Neuronal stem cell (in vitro differentiated cells): Measurements from ENCODE around the gene CA12.

Experiments
- DNase-seq: peaks from one replicate; pipeline ENCODE4 v3.0.0-alpha.2; 2013; ENCODE audit warnings: low spot score
- H2AFZ ChIP-seq: one replicate; pipeline ENCODE4 v1.6.1; 2013; ENCODE audit warnings: mild to moderate bottlenecking, low read length, inconsistent platforms
- H2AK5ac ChIP-seq: 2 replicates; pipeline ENCODE4 v1.6.1; 2013; ENCODE audit warnings: low read depth, mild to moderate bottlenecking, inconsistent platforms, low read length, moderate library complexity, mixed read lengths
- H2BK120ac ChIP-seq: 2 replicates; pipeline ENCODE4 v1.6.1; 2013; ENCODE audit warnings: low read depth, mild to moderate bottlenecking, inconsistent platforms, low read length, moderate library complexity, mixed read lengths
- H2BK12ac ChIP-seq: one replicate; pipeline ENCODE4 v1.6.1; 2013; ENCODE audit warnings: low read length, inconsistent platforms
- H2BK15ac ChIP-seq: 2 replicates; pipeline ENCODE4 v1.6.1; 2013; ENCODE audit warnings: mild to moderate bottlenecking, low read length, inconsistent platforms, mixed read lengths
- H2BK5ac ChIP-seq: one replicate; pipeline ENCODE4 v1.6.1; 2013; ENCODE audit warnings: inconsistent platforms, mild to moderate bottlenecking, low read length, moderate library complexity
- H3K14ac ChIP-seq: one replicate; pipeline ENCODE4 v1.6.1; 2013; ENCODE audit warnings: low read length, inconsistent platforms
- H3K18ac ChIP-seq: 2 replicates; pipeline ENCODE4 v1.6.1; 2013; ENCODE audit warnings: low read length, inconsistent platforms
- H3K23ac ChIP-seq: 2 replicates; pipeline ENCODE4 v1.6.1; 2013; ENCODE audit warnings: low read depth, mild to moderate bottlenecking, mixed read lengths, low read length, inconsistent platforms; ENCODE audit not compliant: poor library complexity
- H3K27ac ChIP-seq: replicated peaks from 3 replicates; pipeline ENCODE4 v1.5.1; 2013; ENCODE audit warnings: low read length, inconsistent platforms
- H3K27me3 ChIP-seq, 3 experiments: 2 replicates each; pipeline ENCODE4 v1.6.1; 2013; ENCODE audit warnings: low read length in 3 of 3, mild to moderate bottlenecking in 2 of 3, inconsistent platforms in 1 of 3, low read depth in 1 of 3, mixed read lengths in 1 of 3, moderate library complexity in 1 of 3; ENCODE audit not compliant: control insufficient read depth in 3 of 3, insufficient read depth in 3 of 3
- H3K36me3 ChIP-seq, 2 donors: replicated peaks in 1 of 2; 2 replicates each; pipeline ENCODE4 v1.6.1; 2013; ENCODE audit warnings: low read length in 2 of 2; ENCODE audit not compliant: control insufficient read depth in 2 of 2, insufficient read depth in 2 of 2
- H3K4ac ChIP-seq: 2 replicates; pipeline ENCODE4 v1.6.1; 2013; ENCODE audit warnings: inconsistent platforms, mild to moderate bottlenecking, low read length, moderate library complexity
- H3K4me1 ChIP-seq, 2 donors: 1 replicate in 1 of 2; 2 replicates in 1 of 2; pipeline ENCODE4 v1.6.1; 2013; ENCODE audit warnings: low read length in 2 of 2, low read depth in 1 of 2; ENCODE audit not compliant: control insufficient read depth in 2 of 2, insufficient read depth in 1 of 2
- H3K4me2 ChIP-seq: one replicate; pipeline ENCODE4 v1.6.1; 2013; ENCODE audit warnings: mild to moderate bottlenecking, low read length, inconsistent platforms; ENCODE audit not compliant: insufficient read depth, poor library complexity, severe bottlenecking
- H3K4me3 ChIP-seq, 2 donors: 2 replicates each; pipeline ENCODE4 v1.5.1; 2013; ENCODE audit warnings: low read length in 2 of 2, mild to moderate bottlenecking in 2 of 2, inconsistent platforms in 1 of 2, moderate library complexity in 1 of 2
- H3K79me1 ChIP-seq: one replicate; pipeline ENCODE4 v1.6.1; 2013; ENCODE audit warnings: low read depth, mild to moderate bottlenecking, inconsistent platforms, low read length, moderate library complexity
- H3K9ac ChIP-seq: one replicate; pipeline ENCODE4 v1.6.1; 2013; ENCODE audit warnings: mild to moderate bottlenecking, low read depth, low read length, inconsistent platforms; ENCODE audit not compliant: poor library complexity
- H3K9me3 ChIP-seq, 2 donors: replicated peaks in 1 of 2; 2 replicates each; pipeline versions ENCODE3 to v1.6.1; 2013; ENCODE audit warnings: low read length in 2 of 2, mild to moderate bottlenecking in 2 of 2, inconsistent platforms in 1 of 2, low read depth in 1 of 2, mixed read lengths in 1 of 2, moderate library complexity in 1 of 2; ENCODE audit not compliant: control insufficient read depth in 2 of 2, insufficient read depth in 1 of 2
- H4K8ac ChIP-seq: one replicate; pipeline ENCODE4 v1.6.1; 2013; ENCODE audit warnings: low read depth, mild to moderate bottlenecking, inconsistent platforms, low read length, moderate library complexity
- H4K91ac ChIP-seq: one replicate; pipeline ENCODE4 v1.6.1; 2013; ENCODE audit warnings: low read length, low read depth, mild to moderate bottlenecking, inconsistent platforms; ENCODE audit not compliant: poor library complexity
- WGBS, 2 donors: extraction: QIAGEN DNeasy Blood & Tissue Kit; methylation state at CpG; one replicate each; pipeline ENCODE4 v1.1.7; 2013; ENCODE audit warnings: missing lambda C conversion rate in 2 of 2, mixed read lengths in 1 of 2; ENCODE audit not compliant: insufficient read length in 2 of 2, insufficient replicate concordance in 1 of 2; ENCODE audit errors: extremely low coverage in 2 of 2; 5-methylcytosine and 5-hydroxymethylcytosine counted together

CA12 gene

GRCh38 chr15:63308947-63309346 lies 72.7 kb downstream of the CA12 start:
- DNase-seq: no peak

GRCh38 chr15:63308491-63308890 lies 73.2 kb downstream of the CA12 start:
- Histone ChIP-seq H3K4me1 (peaks cover 0 to 6% of the 10 kb centered on the region in 2 donors), H2BK120ac (no peak overlapping the region), H3K4ac (no peak overlapping the region), H3K23ac (no peak overlapping the region), H3K9me3 (no peaks in the 10 kb centered on the region), H2BK12ac (no peak overlapping the region), H3K79me1 (no peaks in the 10 kb centered on the region), H4K91ac (no peak overlapping the region), H3K4me3 (no peak overlapping the region), H2BK5ac (no peak overlapping the region), H3K27me3 (no peaks in the 10 kb centered on the region), H2AK5ac (no peak overlapping the region), H3K4me2 (no peak overlapping the region), H2BK15ac (no peak overlapping the region), H2AFZ (no peak overlapping the region), H3K14ac (no peak overlapping the region), H3K27ac (no peak overlapping the region), H3K18ac (no peak overlapping the region), H3K9ac (no peak overlapping the region), H4K8ac (no peak overlapping the region), H3K36me3 (no peaks in the 10 kb centered on the region)
- no peak for DNase-seq
- no CpG with 5 or more reads among the region's 4 CpGs for WGBS, 2 donors

More at GRCh38 chr15:63308947-63309346, 72.7 kb downstream of the CA12 start:
- Histone ChIP-seq H3K23ac (no peak overlapping the region), H4K8ac (no peak overlapping the region), H2AK5ac (no peak overlapping the region), H3K9me3 (no peaks in the 10 kb centered on the region), H4K91ac (no peak overlapping the region), H3K9ac (no peak overlapping the region), H3K18ac (no peak overlapping the region), H3K4ac (no peak overlapping the region), H3K79me1 (no peaks in the 10 kb centered on the region), H2AFZ (peak overlapping the region; percentile 41), H2BK12ac (no peak overlapping the region), H3K14ac (no peak overlapping the region), H3K27me3 (no peaks in the 10 kb centered on the region), H2BK5ac (no peak overlapping the region), H2BK120ac (no peak overlapping the region), H3K27ac (no peak overlapping the region), H3K4me2 (no peak overlapping the region), H3K4me1 (peaks cover 0 to 6% of the 10 kb centered on the region in 2 donors), H3K4me3 (no peak overlapping the region), H3K36me3 (no peaks in the 10 kb centered on the region), H2BK15ac (no peak overlapping the region)
- no CpG with 5 or more reads among the region's 2 CpGs for WGBS, 2 donors

GRCh38 chr15:63306492-63307073 lies 75.1 kb downstream of the CA12 start:
- H2BK15ac ChIP-seq: no peak overlapping the region

GRCh38 chr15:63305260-63305659 lies 76.4 kb downstream of the CA12 start:
- Histone ChIP-seq H2AFZ (no peak overlapping the region), H4K91ac (no peak overlapping the region), H2AK5ac (no peak overlapping the region), H2BK12ac (no peak overlapping the region), H3K4me1 (peaks cover 2 to 18% of the 10 kb centered on the region in 2 donors), H3K79me1 (no peaks in the 10 kb centered on the region), H3K4me2 (no peak overlapping the region), H3K23ac (no peak overlapping the region), H3K9ac (no peak overlapping the region), H3K18ac (no peak overlapping the region), H3K27me3 (no peaks in the 10 kb centered on the region), H3K27ac (no peak overlapping the region), H2BK15ac (no peak overlapping the region), H3K9me3 (no peaks in the 10 kb centered on the region), H3K4ac (no peak overlapping the region), H4K8ac (no peak overlapping the region), H3K36me3 (no peaks in the 10 kb centered on the region), H2BK120ac (no peak overlapping the region), H3K4me3 (no peak overlapping the region), H2BK5ac (no peak overlapping the region), H3K14ac (no peak overlapping the region)
- no CpG with 5 or more reads among the region's 5 CpGs for WGBS, 2 donors
- DNase-seq: no peak

More at GRCh38 chr15:63306492-63307073, 75.1 kb downstream of the CA12 start:
- DNase-seq: no peak
- Histone ChIP-seq H4K91ac (no peak overlapping the region), H3K18ac (no peak overlapping the region), H2AFZ (no peak overlapping the region), H3K27me3 (no peaks in the 10 kb centered on the region), H3K79me1 (no peaks in the 10 kb centered on the region), H3K9me3 (no peaks in the 10 kb centered on the region), H3K4me3 (no peak overlapping the region), H2AK5ac (no peak overlapping the region), H2BK5ac (no peak overlapping the region), H2BK12ac (no peak overlapping the region), H3K4ac (no peak overlapping the region), H2BK120ac (no peak overlapping the region), H3K4me1 (peaks cover 2 to 5% of the 10 kb centered on the region in 2 donors), H3K9ac (no peak overlapping the region), H3K23ac (no peak overlapping the region), H3K36me3 (no peaks in the 10 kb centered on the region), H3K4me2 (no peak overlapping the region), H3K14ac (no peak overlapping the region), H4K8ac (no peak overlapping the region), H3K27ac (no peak overlapping the region)
- no CpG with 5 or more reads among the region's 5 CpGs for WGBS, 2 donors
